Colon (tissue), 2 donors: ENCODE data around the gene AP5Z1.

Experiments used
- FAIRE-seq: peaks from 2 replicates; lab custom pipeline; 2012; peaks lifted over from hg19 to GRCh38; lab: Jason Lieb, UNC
- donor health status: control.
- donor health status: control.

The AP5Z1 gene

GRCh38 chr7:4822677-4823076 is 47.3 kb downstream of the AP5Z1 start:
- no peak for FAIRE-seq

GRCh38 chr7:4823441-4824119 is 48.2 kb downstream of the AP5Z1 start:
- no peak for FAIRE-seq

- no peak for FAIRE-seq
Measured at GRCh38 chr7:4824120-4824775, 48.8 kb downstream of the AP5Z1 start.

GRCh38 chr7:4825081-4825480 is 49.7 kb downstream of the AP5Z1 start:
- no peak for FAIRE-seq

GRCh38 chr7:4828720-4829383 is 53.4 kb downstream of the AP5Z1 start:
- FAIRE-seq: no peak

- no peak for FAIRE-seq
Measured at GRCh38 chr7:4830176-4830575, 54.8 kb downstream of the AP5Z1 start.

GRCh38 chr7:4831723-4832495 is 56.5 kb downstream of the AP5Z1 start:
- no peak for FAIRE-seq

- FAIRE-seq: no peak
Measured at GRCh38 chr7:4832711-4833110, 57.3 kb downstream of the AP5Z1 start.

- FAIRE-seq: no peak
Measured at GRCh38 chr7:4833176-4833575, 57.8 kb downstream of the AP5Z1 start.

- no peak for FAIRE-seq
Measured at GRCh38 chr7:4833691-4834600, 58.5 kb downstream of the AP5Z1 start.

- no peak for FAIRE-seq
Measured at GRCh38 chr7:4834601-4835397, 59.4 kb downstream of the AP5Z1 start.

GRCh38 chr7:4835398-4836205 is 60.2 kb downstream of the AP5Z1 start:
- FAIRE-seq: no peak

GRCh38 chr7:4836206-4836661 is 60.8 kb downstream of the AP5Z1 start:
- no peak for FAIRE-seq

GRCh38 chr7:4837041-4837802 is 61.8 kb downstream of the AP5Z1 start:
- no peak for FAIRE-seq

- no peak for FAIRE-seq
Measured at GRCh38 chr7:4837803-4838625, 62.6 kb downstream of the AP5Z1 start.

GRCh38 chr7:4838626-4839334 is 63.4 kb downstream of the AP5Z1 start:
- FAIRE-seq: no peak

GRCh38 chr7:4840079-4840501 is 64.7 kb downstream of the AP5Z1 start:
- FAIRE-seq: no peak
